Adipose tissue (tissue), 3 donors: Measurements from ENCODE around the gene SHISA9. TPM values are rescaled to one million over a fixed set of nuclear protein-coding genes. Genes with fewer than 3 reads are reported as not detected.

Source experiments
- H3K27ac ChIP-seq: one replicate; pipeline ENCODE4 v1.5.1; 2013; ENCODE audit warnings: low read depth, low read length
- WGBS, 3 donors: extraction: QIAGEN DNeasy Blood & Tissue Kit; methylation state at CpG; one replicate each; pipeline ENCODE4 v1.1.7; 2013; 5-methylcytosine and 5-hydroxymethylcytosine counted together
- polyA plus RNA-seq, 3 donors: library from polyadenylated mRNA; stranded (reverse); fragments of 200-250 nt; gene quantifications; one replicate each; pipeline ENCODE4 v1.2.3, GENCODE V29; 2013
- donor health status: healthy with polysubstance abuse.
- donor health status: Bipolar disorder and iron deficiency.
- donor health status: healthy.

Gene SHISA9
- polyA plus RNA-seq, 3 donors: 0.06 to 0.22 (median 0.08) TPM

GRCh38 chr16:12988071-12988470, 86.7 kb downstream of the SHISA9 start:
- 76 to 86% (median 80%) methylated on average over 5 of the region's 5 CpGs for WGBS, 3 donors
- no peak overlapping the region for H3K27ac ChIP-seq

DNA sequence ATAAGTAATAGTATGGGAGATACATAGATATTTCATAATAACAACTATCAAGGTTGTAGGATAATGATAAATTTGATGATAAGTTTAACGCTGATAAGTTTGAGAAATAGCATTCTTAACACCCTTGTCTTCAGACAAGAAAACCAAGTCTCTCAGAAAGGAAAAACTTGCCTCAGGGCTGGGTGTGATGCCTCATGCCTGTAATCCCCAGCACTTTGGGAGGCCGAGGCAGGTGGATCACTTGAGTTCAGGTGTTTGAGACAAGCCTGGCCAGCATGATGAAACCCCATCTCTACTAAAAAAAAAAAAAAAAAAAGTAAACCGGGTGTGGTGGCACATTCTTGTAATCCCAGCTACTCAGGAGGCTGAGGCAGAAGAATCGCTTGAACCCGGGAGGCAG, 90.7 kb downstream of the SHISA9 start:
- H3K27ac ChIP-seq: no peak overlapping the region
- 71 to 85% (median 82%) methylated on average over 4 to 5 of the region's 5 CpGs for WGBS, 3 donors

DNA sequence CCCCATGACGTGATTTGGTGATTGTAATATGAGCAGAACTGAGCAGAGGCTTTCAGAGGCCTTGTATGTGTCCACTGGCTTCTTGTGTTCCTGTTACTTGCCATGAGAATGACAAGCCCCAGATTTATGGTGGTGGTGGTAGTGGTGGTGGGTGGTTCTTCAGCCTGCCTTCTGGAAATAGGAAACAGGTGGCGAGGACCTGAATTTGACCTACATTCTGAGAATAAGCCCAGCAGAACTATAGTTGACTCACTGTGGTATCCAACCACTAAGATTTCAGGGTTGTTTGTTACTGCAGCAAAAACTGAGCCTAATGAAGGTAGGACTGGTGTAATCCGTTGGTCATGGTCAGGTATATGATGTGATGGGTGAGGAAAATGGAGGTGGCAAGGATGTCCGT, 93.0 kb downstream of the SHISA9 start:
- H3K27ac ChIP-seq: no peak overlapping the region
- 64 to 67% (median 65%) methylated on average over 4 of the region's 4 CpGs for WGBS, 3 donors

GRCh38 chr16:12995721-12996372, 94.4 kb downstream of the SHISA9 start:
- no peak overlapping the region for H3K27ac ChIP-seq
- 66 to 72% (median 71%) methylated on average over 7 of the region's 7 CpGs for WGBS, 3 donors

- WGBS, 3 donors: 83 to 86% (median 85%) methylated on average over 7 of the region's 7 CpGs
- H3K27ac ChIP-seq: no peak overlapping the region
Measured at GRCh38 chr16:12998361-12999085, 97.1 kb downstream of the SHISA9 start.

GRCh38 chr16:12999368-12999767, 98.0 kb downstream of the SHISA9 start:
- WGBS, 3 donors: 74 to 91% (median 87%) methylated on average over 3 of the region's 3 CpGs
- no peak overlapping the region for H3K27ac ChIP-seq

GRCh38 chr16:13005721-13006247, 104.4 kb downstream of the SHISA9 start:
- WGBS, 3 donors: 73 to 84% (median 79%) methylated on average over 12 of the region's 12 CpGs
- no peak overlapping the region for H3K27ac ChIP-seq

- 23 to 35% (median 29%) methylated on average over 4 of the region's 4 CpGs for WGBS, 3 donors
- no peak overlapping the region for H3K27ac ChIP-seq
Measured at GRCh38 chr16:13012601-13013000, 111.2 kb downstream of the SHISA9 start.

- H3K27ac ChIP-seq: no peak overlapping the region
- 29 to 49% (median 42%) methylated on average over 6 of the region's 6 CpGs for WGBS, 3 donors
Measured at GRCh38 chr16:13013043-13013442, 111.6 kb downstream of the SHISA9 start.

DNA sequence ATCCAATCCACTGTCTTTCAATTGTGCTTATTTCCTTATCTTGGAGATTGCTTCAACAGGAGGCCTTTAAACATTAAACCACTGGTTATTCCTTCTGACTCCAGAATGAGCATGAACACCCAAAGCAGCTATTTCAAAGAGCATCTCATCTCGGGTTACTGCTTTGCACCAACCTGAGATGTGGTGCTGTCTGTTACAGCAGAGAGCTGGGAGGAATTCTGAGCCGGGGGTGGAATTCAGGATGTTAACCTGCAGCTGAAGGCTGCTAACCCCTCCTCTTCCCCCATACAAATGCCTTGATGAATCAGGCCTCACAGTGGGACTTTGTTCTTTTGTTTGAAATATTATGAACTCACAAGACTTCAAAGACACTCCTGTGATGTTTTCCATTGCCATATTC, 113.1 kb downstream of the SHISA9 start:
- no peak overlapping the region for H3K27ac ChIP-seq
- WGBS, 3 donors: 8 to 12% (median 10%) methylated on average over 2 of the region's 2 CpGs

DNA sequence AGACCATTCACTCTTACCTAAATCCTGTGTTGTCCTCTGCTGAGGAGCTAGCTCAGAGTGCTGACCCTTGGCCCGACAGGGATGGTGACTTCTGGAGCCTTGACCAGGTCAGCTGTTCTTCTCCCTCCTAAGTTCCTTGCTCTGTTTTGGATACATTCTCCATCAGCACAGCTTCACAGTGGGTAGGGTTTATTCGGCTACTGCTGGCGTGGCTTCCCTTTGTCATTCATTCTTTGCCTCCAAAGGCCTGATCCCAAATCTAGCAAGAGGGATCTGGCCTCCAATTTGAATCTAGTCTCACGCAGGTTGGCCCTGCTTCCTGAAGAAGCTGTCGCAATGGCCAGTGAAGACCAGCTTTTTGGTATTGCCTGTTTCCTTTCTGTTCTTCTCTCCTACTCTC, 116.6 kb downstream of the SHISA9 start:
- no peak overlapping the region for H3K27ac ChIP-seq
- 54 to 74% (median 58%) methylated on average over 5 of the region's 5 CpGs for WGBS, 3 donors

- no peak overlapping the region for H3K27ac ChIP-seq
- 78 to 81% (median 79%) methylated on average over 7 of the region's 7 CpGs for WGBS, 3 donors
Measured at GRCh38 chr16:13021996-13022395, 120.6 kb downstream of the SHISA9 start.

GRCh38 chr16:13029786-13030185, 128.4 kb downstream of the SHISA9 start:
- no peak overlapping the region for H3K27ac ChIP-seq
- WGBS, 3 donors: 54 to 67% (median 56%) methylated on average over 5 of the region's 5 CpGs

DNA sequence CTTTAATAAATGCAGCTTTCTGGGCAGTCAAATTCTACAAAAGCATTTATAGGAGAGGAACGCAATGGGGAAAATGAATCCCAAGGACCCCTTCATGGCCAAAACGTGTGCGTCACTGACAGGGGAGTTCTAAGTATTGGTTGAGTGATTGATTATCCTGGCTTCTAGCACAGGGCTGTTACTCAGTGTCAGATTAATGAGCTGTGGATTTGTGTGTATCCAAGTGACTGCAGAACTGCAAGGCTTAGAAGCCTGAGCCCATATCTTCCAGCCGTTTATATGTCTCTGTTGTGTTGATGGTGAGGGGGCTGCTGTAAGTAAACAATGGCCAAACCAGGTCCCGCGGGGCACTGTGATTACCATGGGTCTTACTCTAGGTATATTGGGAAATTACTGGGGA, 129.4 kb downstream of the SHISA9 start:
- no peak overlapping the region for H3K27ac ChIP-seq
- 34 to 41% (median 36%) methylated on average over 6 of the region's 6 CpGs for WGBS, 3 donors

DNA sequence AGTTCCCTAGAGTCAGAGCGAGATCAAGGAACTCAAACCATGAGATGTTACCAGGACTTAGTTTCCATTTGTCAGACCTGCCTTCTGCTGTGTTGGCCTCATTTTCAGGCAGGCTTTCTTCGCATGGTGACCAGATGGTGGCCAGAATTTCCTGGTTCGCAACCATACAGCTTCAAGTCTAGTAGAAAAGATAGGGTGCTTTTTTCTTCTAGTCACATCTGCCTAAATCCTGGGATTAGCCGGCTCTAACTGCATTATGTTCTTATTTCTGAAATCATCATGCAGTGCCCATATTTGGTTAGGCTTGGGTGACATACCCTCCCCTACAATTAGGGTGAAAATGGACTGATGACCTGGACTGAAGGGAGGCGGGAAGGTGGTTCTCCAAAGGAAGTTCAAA, 131.5 kb downstream of the SHISA9 start:
- H3K27ac ChIP-seq: no peak overlapping the region
- 80 to 91% (median 86%) methylated on average over 5 of the region's 5 CpGs for whole genome bisulfite sequencing, 3 donors

DNA sequence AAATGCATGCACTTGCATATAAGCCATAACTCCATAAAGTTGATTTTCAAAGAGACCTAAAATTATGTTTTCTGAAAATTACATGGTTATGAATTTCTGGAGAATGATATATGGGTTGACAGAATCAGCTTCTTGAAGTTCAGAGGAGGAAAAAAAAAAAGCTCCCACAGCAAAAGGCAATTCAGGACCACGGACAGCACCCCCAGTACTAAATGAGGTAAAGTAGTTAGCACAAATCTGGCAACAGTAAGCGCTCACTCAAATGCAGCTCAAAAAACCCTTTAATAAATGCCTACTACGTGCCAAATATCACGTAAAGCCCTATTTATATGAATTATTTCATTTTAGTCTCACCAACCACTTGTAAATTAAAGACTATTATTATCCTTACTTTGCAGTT, 135.2 kb downstream of the SHISA9 start:
- WGBS, 3 donors: 8 to 11% (median 10%) methylated on average over 4 of the region's 4 CpGs
- H3K27ac ChIP-seq: no peak overlapping the region

DNA sequence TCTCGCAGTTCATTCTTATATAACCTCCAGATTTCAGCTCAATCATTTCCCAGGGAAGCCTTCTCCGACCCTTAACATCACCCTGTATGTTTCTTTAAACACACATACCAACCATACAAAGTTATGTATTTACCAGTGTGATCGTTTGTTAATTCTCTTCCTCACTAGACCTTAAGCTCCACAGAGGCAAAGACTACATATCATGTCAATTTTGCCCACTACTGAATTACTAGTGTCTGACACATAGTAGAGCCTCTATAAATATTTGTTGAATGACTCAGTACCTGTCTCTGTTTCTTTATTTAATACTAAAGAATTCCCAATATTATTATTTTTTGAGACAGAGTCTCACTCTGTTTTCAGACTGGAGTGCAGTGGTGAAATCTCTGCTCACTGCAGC, 137.2 kb downstream of the SHISA9 start:
- WGBS, 3 donors: 50 to 74% (median 70%) methylated on average over 3 of the region's 3 CpGs
- no peak overlapping the region for H3K27ac ChIP-seq

DNA sequence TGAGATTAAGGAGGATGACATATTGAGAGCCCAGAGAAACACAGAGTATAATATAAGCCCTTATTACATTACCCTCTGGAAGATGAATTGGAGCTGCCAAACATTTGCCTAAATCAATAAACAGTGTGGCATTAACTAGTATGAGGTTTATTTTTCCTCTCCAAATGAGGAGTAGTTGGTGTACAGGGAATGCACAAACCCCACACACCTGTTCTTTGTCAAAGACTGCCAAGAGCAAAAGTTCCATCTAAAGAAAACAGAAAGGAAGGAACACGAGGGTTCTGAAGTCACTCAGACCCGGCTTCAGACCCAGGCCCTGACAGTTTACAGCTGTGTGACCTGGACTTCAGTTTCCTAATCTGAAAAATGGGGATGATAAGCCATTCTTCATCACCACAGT, 138.1 kb downstream of the SHISA9 start:
- no peak overlapping the region for H3K27ac ChIP-seq
- WGBS, 3 donors: 10 to 28% (median 22%) methylated on average over 2 of the region's 2 CpGs

- 43 to 55% (median 55%) methylated on average over 1 of the region's 1 CpG for WGBS, 3 donors
- H3K27ac ChIP-seq: no peak overlapping the region
Measured at GRCh38 chr16:13041180-13041579, 139.8 kb downstream of the SHISA9 start.
